Measurements from ENCODE around the gene SPRYD7. TPM values are rescaled to one million over a fixed set of nuclear protein-coding genes. Genes with fewer than 3 reads are reported as not detected.

SPRYD7 gene
- total and polyA plus RNA-seq, 2 of the 13 experiments (the other 11 are each of a cell fraction or from before 2014, with no cell fraction given) = 2.7 to 5.9 TPM

GRCh38 chr13:49936075-49936967 is at the start of gene SPRYD7 (continued):
- TF ChIP-seq, protein P1, sequence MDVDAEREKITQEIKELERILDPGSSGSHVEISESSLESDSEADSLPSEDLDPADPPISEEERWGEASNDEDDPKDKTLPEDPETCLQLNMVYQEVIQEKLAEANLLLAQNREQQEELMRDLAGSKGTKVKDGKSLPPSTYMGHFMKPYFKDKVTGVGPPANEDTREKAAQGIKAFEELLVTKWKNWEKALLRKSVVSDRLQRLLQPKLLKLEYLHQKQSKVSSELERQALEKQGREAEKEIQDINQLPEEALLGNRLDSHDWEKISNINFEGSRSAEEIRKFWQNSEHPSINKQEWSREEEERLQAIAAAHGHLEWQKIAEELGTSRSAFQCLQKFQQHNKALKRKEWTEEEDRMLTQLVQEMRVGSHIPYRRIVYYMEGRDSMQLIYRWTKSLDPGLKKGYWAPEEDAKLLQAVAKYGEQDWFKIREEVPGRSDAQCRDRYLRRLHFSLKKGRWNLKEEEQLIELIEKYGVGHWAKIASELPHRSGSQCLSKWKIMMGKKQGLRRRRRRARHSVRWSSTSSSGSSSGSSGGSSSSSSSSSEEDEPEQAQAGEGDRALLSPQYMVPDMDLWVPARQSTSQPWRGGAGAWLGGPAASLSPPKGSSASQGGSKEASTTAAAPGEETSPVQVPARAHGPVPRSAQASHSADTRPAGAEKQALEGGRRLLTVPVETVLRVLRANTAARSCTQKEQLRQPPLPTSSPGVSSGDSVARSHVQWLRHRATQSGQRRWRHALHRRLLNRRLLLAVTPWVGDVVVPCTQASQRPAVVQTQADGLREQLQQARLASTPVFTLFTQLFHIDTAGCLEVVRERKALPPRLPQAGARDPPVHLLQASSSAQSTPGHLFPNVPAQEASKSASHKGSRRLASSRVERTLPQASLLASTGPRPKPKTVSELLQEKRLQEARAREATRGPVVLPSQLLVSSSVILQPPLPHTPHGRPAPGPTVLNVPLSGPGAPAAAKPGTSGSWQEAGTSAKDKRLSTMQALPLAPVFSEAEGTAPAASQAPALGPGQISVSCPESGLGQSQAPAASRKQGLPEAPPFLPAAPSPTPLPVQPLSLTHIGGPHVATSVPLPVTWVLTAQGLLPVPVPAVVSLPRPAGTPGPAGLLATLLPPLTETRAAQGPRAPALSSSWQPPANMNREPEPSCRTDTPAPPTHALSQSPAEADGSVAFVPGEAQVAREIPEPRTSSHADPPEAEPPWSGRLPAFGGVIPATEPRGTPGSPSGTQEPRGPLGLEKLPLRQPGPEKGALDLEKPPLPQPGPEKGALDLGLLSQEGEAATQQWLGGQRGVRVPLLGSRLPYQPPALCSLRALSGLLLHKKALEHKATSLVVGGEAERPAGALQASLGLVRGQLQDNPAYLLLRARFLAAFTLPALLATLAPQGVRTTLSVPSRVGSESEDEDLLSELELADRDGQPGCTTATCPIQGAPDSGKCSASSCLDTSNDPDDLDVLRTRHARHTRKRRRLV (CRISPR knock-in tag; IDR thresholded peaks at IDR 0.05) = peak; percentile 70; the same call in 1 of the 2 replicates
- peak; percentile 95 for TF ChIP-seq ZNF772 (CRISPR knock-in tag; IDR thresholded peaks at IDR 0.05)
- TF ChIP-seq DRAP1 (CRISPR knock-in tag; IDR thresholded peaks at IDR 0.05) = peak; percentile 81
- peak; percentile 88 for TF ChIP-seq GABPB1 (CRISPR knock-in tag; IDR thresholded peaks at IDR 0.05)
- TF ChIP-seq, protein P2, sequence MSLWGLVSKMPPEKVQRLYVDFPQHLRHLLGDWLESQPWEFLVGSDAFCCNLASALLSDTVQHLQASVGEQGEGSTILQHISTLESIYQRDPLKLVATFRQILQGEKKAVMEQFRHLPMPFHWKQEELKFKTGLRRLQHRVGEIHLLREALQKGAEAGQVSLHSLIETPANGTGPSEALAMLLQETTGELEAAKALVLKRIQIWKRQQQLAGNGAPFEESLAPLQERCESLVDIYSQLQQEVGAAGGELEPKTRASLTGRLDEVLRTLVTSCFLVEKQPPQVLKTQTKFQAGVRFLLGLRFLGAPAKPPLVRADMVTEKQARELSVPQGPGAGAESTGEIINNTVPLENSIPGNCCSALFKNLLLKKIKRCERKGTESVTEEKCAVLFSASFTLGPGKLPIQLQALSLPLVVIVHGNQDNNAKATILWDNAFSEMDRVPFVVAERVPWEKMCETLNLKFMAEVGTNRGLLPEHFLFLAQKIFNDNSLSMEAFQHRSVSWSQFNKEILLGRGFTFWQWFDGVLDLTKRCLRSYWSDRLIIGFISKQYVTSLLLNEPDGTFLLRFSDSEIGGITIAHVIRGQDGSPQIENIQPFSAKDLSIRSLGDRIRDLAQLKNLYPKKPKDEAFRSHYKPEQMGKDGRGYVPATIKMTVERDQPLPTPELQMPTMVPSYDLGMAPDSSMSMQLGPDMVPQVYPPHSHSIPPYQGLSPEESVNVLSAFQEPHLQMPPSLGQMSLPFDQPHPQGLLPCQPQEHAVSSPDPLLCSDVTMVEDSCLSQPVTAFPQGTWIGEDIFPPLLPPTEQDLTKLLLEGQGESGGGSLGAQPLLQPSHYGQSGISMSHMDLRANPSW (CRISPR knock-in tag; IDR thresholded peaks at IDR 0.05; ENCODE audit: borderline replicate concordance) = no peak
- TF ChIP-seq NONO (IDR thresholded peaks at IDR 0.05) = no peak
- TF ChIP-seq NONO (CRISPR knock-in tag; conservative IDR thresholded peaks at IDR 0.05) = peak; percentile 96
- peak; percentile 72; the same call in 1 of the 2 replicates for TF ChIP-seq GFI1 (CRISPR knock-in tag; IDR thresholded peaks at IDR 0.05; ENCODE audit: borderline replicate concordance)
- no peak for TF ChIP-seq ZMYM2 (CRISPR knock-in tag; IDR thresholded peaks at IDR 0.05)
- peak; percentile 81; the same call in 1 of the 2 replicates for TF ChIP-seq FOXK1 (CRISPR knock-in tag; IDR thresholded peaks at IDR 0.05; ENCODE audit: borderline replicate concordance, low read depth)
- TF ChIP-seq MNT (IDR thresholded peaks at IDR 0.05) = peak; percentile 63
- no peak for TF ChIP-seq PREB (CRISPR knock-in tag; IDR thresholded peaks at IDR 0.05)
- peak; percentile 78 for TF ChIP-seq ZNF710 (CRISPR knock-in tag; IDR thresholded peaks at IDR 0.05; ENCODE audit: borderline replicate concordance)
- peak; percentile 70; the same call in 1 of the 2 replicates for TF ChIP-seq SNAPC2 (CRISPR knock-in tag; IDR thresholded peaks at IDR 0.05)
